Measurements from ENCODE around the gene JARID2.

DNA sequence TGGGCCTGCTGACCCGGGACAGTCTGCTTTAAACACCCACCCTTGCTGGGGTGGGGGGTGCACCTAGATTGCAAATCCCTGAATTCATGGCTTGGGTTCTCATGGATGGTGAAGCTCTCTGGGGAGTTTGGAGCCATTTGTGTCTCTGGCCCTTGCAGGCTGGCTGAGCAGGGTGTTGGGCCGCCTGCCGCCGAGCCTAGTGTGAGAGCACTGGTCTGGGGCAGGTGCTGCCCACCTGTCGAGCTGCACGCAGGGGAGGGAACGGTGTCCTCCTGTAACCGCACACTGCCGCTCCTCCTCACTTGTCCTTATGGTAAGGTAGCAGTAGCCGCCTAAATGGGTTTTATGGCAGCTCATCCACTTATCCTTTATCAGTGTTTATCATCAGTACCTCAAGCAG is 273.0 kb downstream of the JARID2 start:
- TF ChIP-seq, protein P1, sequence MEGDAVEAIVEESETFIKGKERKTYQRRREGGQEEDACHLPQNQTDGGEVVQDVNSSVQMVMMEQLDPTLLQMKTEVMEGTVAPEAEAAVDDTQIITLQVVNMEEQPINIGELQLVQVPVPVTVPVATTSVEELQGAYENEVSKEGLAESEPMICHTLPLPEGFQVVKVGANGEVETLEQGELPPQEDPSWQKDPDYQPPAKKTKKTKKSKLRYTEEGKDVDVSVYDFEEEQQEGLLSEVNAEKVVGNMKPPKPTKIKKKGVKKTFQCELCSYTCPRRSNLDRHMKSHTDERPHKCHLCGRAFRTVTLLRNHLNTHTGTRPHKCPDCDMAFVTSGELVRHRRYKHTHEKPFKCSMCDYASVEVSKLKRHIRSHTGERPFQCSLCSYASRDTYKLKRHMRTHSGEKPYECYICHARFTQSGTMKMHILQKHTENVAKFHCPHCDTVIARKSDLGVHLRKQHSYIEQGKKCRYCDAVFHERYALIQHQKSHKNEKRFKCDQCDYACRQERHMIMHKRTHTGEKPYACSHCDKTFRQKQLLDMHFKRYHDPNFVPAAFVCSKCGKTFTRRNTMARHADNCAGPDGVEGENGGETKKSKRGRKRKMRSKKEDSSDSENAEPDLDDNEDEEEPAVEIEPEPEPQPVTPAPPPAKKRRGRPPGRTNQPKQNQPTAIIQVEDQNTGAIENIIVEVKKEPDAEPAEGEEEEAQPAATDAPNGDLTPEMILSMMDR (IDR thresholded peaks at IDR 0.05 in 4 of 5, conservative IDR thresholded peaks at IDR 0.05 in 1 of 5) = no peak
- no peak for TF ChIP-seq POLR2A (IDR thresholded peaks at IDR 0.05)

All from gastrocnemius medialis (tissue), 4 donors.